Body of pancreas (tissue), 4 donors: ENCODE measurements around the gene USP11. TPM values are rescaled to one million over a fixed set of nuclear protein-coding genes. Genes with fewer than 3 reads are reported as not detected.

Experiments used
- ATAC-seq: fragments of 150-250 bp; one replicate; pipeline ENCODE4 v1.9.1; 2016
- DNase-seq, 4 donors: peaks; one replicate each; pipeline ENCODE4 v3.0.0-alpha.2; 2019
- H3K27ac ChIP-seq, 4 donors: fragments of 200-600 bp; sonication (generic); 1 replicate in 3 of 4; 2 replicates in 1 of 4; pipeline versions ENCODE4 v1.5.1 to v1.6.1; 2016 to 2019; ENCODE audit warnings: mild to moderate bottlenecking in 1 of 4, mixed read lengths in 1 of 4, moderate library complexity in 1 of 4
- H3K27me3 ChIP-seq, 2 donors: fragments of 200-600 bp; sonication (generic); one replicate each; pipeline ENCODE4 v1.6.0; 2016; ENCODE audit warnings: mild to moderate bottlenecking in 1 of 2
- H3K36me3 ChIP-seq, 2 donors: fragments of 200-600 bp; sonication (generic); replicated peaks in 1 of 2; 2 replicates each; pipeline ENCODE4 v1.5.1; 2016; ENCODE audit warnings: low read depth in 2 of 2; ENCODE audit not compliant: insufficient read depth in 1 of 2
- H3K4me1 ChIP-seq: fragments of 200-600 bp; sonication (generic); one replicate; pipeline ENCODE4 v1.6.0; 2016
- H3K4me3 ChIP-seq, 2 donors: fragments of 200-600 bp; sonication (generic); 1 replicate in 1 of 2; 2 replicates in 1 of 2; pipeline ENCODE4 v1.5.1; 2016 to 2019
- H3K9me3 ChIP-seq, 3 donors: fragments of 200-600 bp; sonication (generic); 1 replicate in 2 of 3; 2 replicates in 1 of 3; pipeline ENCODE4 v1.5.1; 2016
- CTCF ChIP-seq, 7 experiments: fragments of 450-650 bp in 4 of 7; fragments of 200-600 bp in 3 of 7; sonication (generic) in 3 of 7; IDR thresholded peaks; one replicate each; pipeline ENCODE4 v1.5.1; 2016 to 2019; ENCODE audit warnings: antibody characterized with exemption in 7 of 7
- POLR2A ChIP-seq, 3 donors: fragments of 450-650 bp; IDR thresholded peaks; one replicate each; pipeline ENCODE4 v1.6.1; 2016; ENCODE audit warnings: antibody characterized with exemption in 3 of 3, mild to moderate bottlenecking in 2 of 3
- WGBS, 2 donors: methylation state at CpG; one replicate each; pipeline ENCODE4 v1.1.5; 2017; 5-methylcytosine and 5-hydroxymethylcytosine counted together
- intact Hi-C: fragments of 100-400 bp; cut with DNase I; formaldehyde crosslinking; loops from one replicate; pipeline ENCODE4 v1.15.1; 2023
- small RNA-seq: library from RNA; depleted of rRNA; stranded (forward); fragments of <200 nt; gene quantifications from one replicate; pipeline ENCODE3, GENCODE V24; 2016
- total RNA-seq, 2 donors: library from RNA; depleted of rRNA; stranded (reverse); fragments of >200 nt; gene quantifications; one replicate each; pipeline ENCODE4 v1.1.0, GENCODE V29; 2016

Gene USP11
- total RNA-seq, 2 donors from 2014 or later: 23.1 to 33.3 TPM

DNA sequence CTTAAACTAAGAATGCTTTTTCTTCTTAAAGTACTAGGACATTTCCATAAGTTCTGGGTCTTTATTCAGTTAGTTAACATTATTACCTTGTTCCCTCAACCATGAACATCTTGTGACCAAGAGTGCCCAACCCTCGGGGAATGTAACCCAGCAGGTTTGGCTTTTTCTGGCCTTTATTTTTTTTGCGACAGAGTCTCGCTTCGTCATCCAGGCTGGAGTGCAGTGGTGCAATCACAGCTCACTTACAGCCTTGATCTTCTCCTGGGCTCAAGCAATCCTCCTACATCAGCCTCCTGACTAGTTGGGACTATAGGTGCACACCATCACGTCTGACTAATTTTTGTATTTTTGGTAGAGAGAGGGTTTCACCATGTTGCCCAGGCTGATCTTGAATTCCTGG, 65.1 kb downstream of the USP11 start:
- DNase-seq (peak in 3 of 4 donors; percentile 9 to 39 (median 21)), ATAC-seq (peak; percentile 21)
- Histone ChIP-seq H3K27me3 (no peaks in the 10 kb centered on the region), H3K4me1 (no peaks in the 10 kb centered on the region), H3K4me3 (no peak overlapping the region), H3K27ac (no peak overlapping the region), H3K36me3 (no peaks in the 10 kb centered on the region), H3K9me3 (no peaks in the 10 kb centered on the region)
- 49 to 64% methylated on average over 5 of the region's 5 CpGs for WGBS, 2 donors
- intact Hi-C loops: no loop called here
- TF ChIP-seq POLR2A (IDR thresholded peaks at IDR 0.05): no peak
- no peak for TF ChIP-seq CTCF (IDR thresholded peaks at IDR 0.05)

Small RNA genes lying within 50 kb of the gene (small RNA-seq; reads per million reads assigned to genes)
- not detected for gene RN7SL785P

Other genes with a start within 250 kb of the USP11 start
- gene RGN, start 154.6 kb upstream of the USP11 start, total RNA-seq: 10 to 100 TPM; 20.8 to 21.5 TPM
- 10 to 100 TPM; 66.7 to 80.1 TPM for gene NDUFB11, start 88.3 kb upstream of the USP11 start, total RNA-seq
- gene RBM10, start 87.8 kb upstream of the USP11 start, total RNA-seq: 10 to 100 TPM; 16.1 to 29.0 TPM
- 10 to 100 TPM; 70.8 to 82.4 TPM for gene UBA1, start 39.2 kb upstream of the USP11 start, total RNA-seq
- gene CDK16, start 14.3 kb upstream of the USP11 start, total RNA-seq: 10 to 100 TPM; 53.2 to 83.4 TPM
- under 1 TPM in 1 of 2 donors, not detected in 1; 0.26 TPM for gene ZNF157, start 137.6 kb downstream of the USP11 start, total RNA-seq